ENCODE measurements around the gene MEPCE.

GRCh38 chr7:100443096-100443840 is 13.6 kb downstream of the MEPCE start:
- TF ChIP-seq MAX (IDR thresholded peaks at IDR 0.05) (no peak), HNF4A (conservative IDR thresholded peaks at IDR 0.05) (no peak), CTCF (IDR thresholded peaks at IDR 0.05; ENCODE audit: low read depth, low read length, missing input control) (no peak), RXRA (IDR thresholded peaks at IDR 0.05) (no peak), EGR1 (IDR thresholded peaks at IDR 0.05; ENCODE audit: low read depth in 2 of 2) (no peak), SP1 (IDR thresholded peaks at IDR 0.05) (no peak), TAF1 (conservative IDR thresholded peaks at IDR 0.05) (no peak)
